ENCODE data around the gene SCN4A. TPM values are rescaled to one million over a fixed set of nuclear protein-coding genes. Genes with fewer than 3 reads are reported as not detected.

SCN4A gene
- total and polyA plus RNA-seq, 4 experiments from 2014 or later = 0.17 to 0.30 TPM; not detected in 2

DNA sequence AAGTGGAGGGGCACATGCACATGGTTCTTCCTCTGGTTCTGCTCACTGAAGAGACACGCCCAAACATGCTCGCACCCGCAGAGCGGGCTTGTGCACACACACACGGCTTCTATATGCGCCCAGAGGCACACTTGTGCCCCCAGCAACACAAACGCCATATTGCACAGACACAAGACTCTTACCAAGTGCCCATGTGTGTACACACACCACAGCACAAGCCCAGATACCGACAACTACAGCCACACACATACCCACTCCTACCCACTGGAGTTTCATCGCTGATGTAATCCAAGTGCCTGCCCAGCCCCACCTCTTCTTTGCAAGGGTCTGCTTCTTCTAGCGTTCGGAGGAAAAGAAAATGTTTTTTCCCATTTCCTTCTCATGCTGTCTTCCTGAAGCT lies 18.9 kb upstream of the SCN4A start:
- intact Hi-C loops (cut with micrococcal nuclease) = no loop called here
- DNase-seq = no peak
- Histone ChIP-seq H3K9me3 (ENCODE audit: control insufficient read depth in 1 of 2, low read length in 2 of 2) (no peaks in the 10 kb centered on the region), H3K27me3 (ENCODE audit: insufficient read depth, low read length) (no peaks in the 10 kb centered on the region), H3K4me1 (ENCODE audit: insufficient read depth, low read length) (peaks cover 42% of the 10 kb centered on the region), H3K36me3 (ENCODE audit: insufficient read depth, low read length) (no peaks in the 10 kb centered on the region), H3K27ac (ENCODE audit: low read depth, low read length) (no peak overlapping the region), H3K4me3 (ENCODE audit: low read length in 2 of 2) (no peak overlapping the region)
- peak overlapping the region in 6 of 7 donors; percentile 6 to 81 (median 57) for H3K27ac Mint-ChIP-seq
- ChIA-PET CTCF (ENCODE audit: partially characterized antibody) (interaction anchor here (0.8 to 32.9 kb wide), 7 partner anchors 10 to 139 kb away, joined by 3 to 556 read pairs (median 5); partner anchors contain the start of genes ERN1, GH1 and ICAM2), POLR2A (ENCODE audit: partially characterized antibody) (interaction anchor here (2.0 to 22.6 kb wide), 3 partner anchors 11 to 45 kb away, joined by 11 to 587 read pairs (median 13); partner anchors contain the start of gene ICAM2)
- no peaks in the 10 kb centered on the region for H3K27me3 Mint-ChIP-seq
- peak overlapping the region in 2 of 8 donors; percentile 12 to 20 for H3K4me3 Mint-ChIP-seq
- H3K9me3 Mint-ChIP-seq = no peaks in the 10 kb centered on the region
- peaks cover 36 to 70% (median 44%) of the 10 kb centered on the region in 4 donors for H3K4me1 Mint-ChIP-seq
- H3K36me3 Mint-ChIP-seq = no peaks in the 10 kb centered on the region

DNA sequence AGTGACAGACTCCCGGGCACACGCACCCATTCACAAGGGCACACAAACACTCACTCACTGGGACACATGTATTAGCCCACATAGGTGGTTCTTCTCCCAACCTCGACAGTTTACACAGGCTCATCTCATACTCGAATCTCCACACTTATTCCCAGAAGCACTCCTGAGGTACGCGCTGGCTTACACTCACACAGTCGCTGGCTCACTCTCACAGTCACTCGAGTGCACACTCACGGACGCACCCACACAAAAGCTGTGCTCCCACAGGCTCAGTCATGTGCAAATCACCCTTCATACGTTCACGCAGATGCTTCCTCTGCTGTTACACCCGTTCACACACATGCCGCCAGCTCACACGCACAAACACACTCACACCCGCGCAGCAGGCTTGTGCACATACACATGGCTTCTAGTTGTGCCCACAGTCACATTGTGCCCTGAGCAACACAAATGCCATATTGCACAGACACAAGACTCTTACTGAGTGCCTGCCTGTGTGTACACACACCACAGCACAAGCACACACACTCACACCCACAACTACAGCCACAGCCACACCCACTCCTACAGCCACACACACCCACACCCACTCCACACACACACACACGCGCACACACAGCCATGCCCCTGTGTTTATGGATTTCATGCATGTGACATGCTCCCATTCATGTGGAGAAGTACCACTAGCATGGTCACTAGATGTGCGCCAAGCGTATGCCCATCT lies 17.1 kb upstream of the SCN4A start:
- H3K27me3 Mint-ChIP-seq = peaks cover 0 to 2% of the 10 kb centered on the region in 2 donors
- CTCF ChIA-PET (ENCODE audit: partially characterized antibody) = interaction anchor here (0.8 to 32.9 kb wide), 15 partner anchors 10 to 148 kb away, joined by 3 to 556 read pairs (median 4); partner anchors contain the start of genes CSHL1, GH1 and ICAM2
- H3K27ac ChIP-seq (ENCODE audit: low read depth, low read length) = no peak overlapping the region
- peaks cover 0 to 3% (median 0%) of the 10 kb centered on the region in 8 donors for H3K9me3 Mint-ChIP-seq
- POLR2A ChIA-PET (ENCODE audit: partially characterized antibody) = interaction anchor here (0.8 to 2.5 kb wide), 7 partner anchors 10 to 156 kb away, joined by 3 to 26 read pairs (median 6); partner anchors contain the start of gene ICAM2
- peak overlapping the region; percentile 4 to 93 (median 68) for H3K27ac Mint-ChIP-seq
- peaks cover 43 to 71% (median 55%) of the 10 kb centered on the region in 4 donors for H3K4me1 Mint-ChIP-seq
- intact Hi-C loops (cut with micrococcal nuclease) = loop anchor here (1.0 to 5.0 kb wide), 2 partner anchors 42 to 70 kb away; no protein-coding TSS in a partner anchor
- H3K36me3 Mint-ChIP-seq = peaks cover 0 to 2% of the 10 kb centered on the region in 2 donors
- H3K27me3 ChIP-seq (ENCODE audit: insufficient read depth, low read length) = no peaks in the 10 kb centered on the region
- peaks cover 53% of the 10 kb centered on the region for H3K4me1 ChIP-seq (ENCODE audit: insufficient read depth, low read length)
- no peaks in the 10 kb centered on the region for H3K9me3 ChIP-seq (ENCODE audit: control insufficient read depth in 1 of 2, low read length in 2 of 2)
- peak overlapping the region in 4 of 8 donors; percentile 43 to 79 (median 68) for H3K4me3 Mint-ChIP-seq
- H3K36me3 ChIP-seq (ENCODE audit: insufficient read depth, low read length) = no peaks in the 10 kb centered on the region
- H3K4me3 ChIP-seq (ENCODE audit: low read length in 2 of 2) = no peak overlapping the region
- DNase-seq = no peak

DNA sequence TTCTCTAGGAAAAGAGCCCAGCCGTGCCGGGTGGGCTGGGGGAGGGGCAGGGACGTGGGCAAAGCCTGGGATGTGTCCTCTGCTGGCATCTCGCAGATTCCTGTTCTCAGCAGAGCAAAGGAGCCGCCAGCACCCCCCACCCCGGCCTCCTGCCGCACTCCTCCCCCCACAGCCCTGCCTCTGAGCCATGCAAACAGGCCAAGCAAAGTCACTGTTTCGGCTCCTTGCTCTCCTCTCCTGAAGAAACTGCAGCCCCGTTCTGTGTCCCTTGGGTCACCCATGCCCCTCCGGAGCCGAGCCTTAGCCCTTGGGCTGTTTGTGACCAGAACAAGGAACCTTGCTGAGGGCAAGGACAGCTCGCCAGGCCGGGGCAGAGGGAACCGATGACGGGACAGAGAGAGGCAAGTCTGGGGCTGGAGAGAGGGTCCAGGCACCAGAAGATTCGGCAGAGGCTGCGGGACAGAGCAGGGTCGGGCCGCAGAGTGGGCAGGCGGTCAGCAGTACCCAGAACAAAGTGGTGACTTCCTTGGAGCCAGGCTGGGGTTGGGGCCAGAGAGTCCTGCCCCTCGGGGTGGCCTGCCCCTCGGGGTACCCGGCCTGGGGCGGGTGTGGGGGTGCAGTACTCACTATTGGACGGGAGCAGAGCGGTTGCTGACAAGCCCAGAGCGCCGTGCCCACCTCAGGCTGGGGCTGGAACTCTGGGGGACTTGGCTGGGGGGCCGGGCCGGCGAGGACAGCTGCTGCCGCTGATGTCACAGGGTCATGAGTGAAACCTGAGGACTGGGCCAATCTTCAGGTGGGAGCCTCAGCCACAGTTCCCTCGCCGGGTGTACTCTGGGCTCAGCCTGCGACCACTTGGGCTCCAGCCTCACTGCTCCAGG lies 16.3 kb upstream of the SCN4A start:
- Histone ChIP-seq H3K36me3 (ENCODE audit: insufficient read depth, low read length) (no peaks in the 10 kb centered on the region), H3K9me3 (ENCODE audit: control insufficient read depth in 1 of 2, low read length in 2 of 2) (no peaks in the 10 kb centered on the region), H3K4me3 (ENCODE audit: low read length in 2 of 2) (no peak overlapping the region), H3K27me3 (ENCODE audit: insufficient read depth, low read length) (no peaks in the 10 kb centered on the region), H3K27ac (ENCODE audit: low read depth, low read length) (no peak overlapping the region), H3K4me1 (ENCODE audit: insufficient read depth, low read length) (peaks cover 53% of the 10 kb centered on the region)
- Mint-ChIP-seq H3K36me3 (peaks cover 0 to 2% of the 10 kb centered on the region in 2 donors), H3K9me3 (peaks cover 0 to 3% (median 0%) of the 10 kb centered on the region in 8 donors), H3K27ac (peak overlapping the region in 3 of 7 donors; percentile 68 to 89 (median 85)), H3K27me3 (peaks cover 0 to 2% of the 10 kb centered on the region in 2 donors), H3K4me1 (peaks cover 41 to 66% (median 51%) of the 10 kb centered on the region in 4 donors), H3K4me3 (peak overlapping the region in 1 of 8 donors; percentile 21)
- DNase-seq = peak in 1 of 5 donors; percentile 28
- intact Hi-C loops (cut with micrococcal nuclease) = loop anchor here (5.0 kb wide), 1 partner anchor 42 kb away; no protein-coding TSS in a partner anchor
- POLR2A ChIA-PET (ENCODE audit: partially characterized antibody) = interaction anchor here (2.5 to 4.9 kb wide), 2 partner anchors 32 to 36 kb away, joined by 21 to 32 read pairs; partner anchors contain the start of gene ICAM2
- CTCF ChIA-PET (ENCODE audit: partially characterized antibody) = interaction anchor here (0.8 to 32.9 kb wide), 8 partner anchors 8 to 144 kb away, joined by 3 to 556 read pairs (median 6); partner anchors contain the start of genes GH1, ICAM2 and PRR29

DNA sequence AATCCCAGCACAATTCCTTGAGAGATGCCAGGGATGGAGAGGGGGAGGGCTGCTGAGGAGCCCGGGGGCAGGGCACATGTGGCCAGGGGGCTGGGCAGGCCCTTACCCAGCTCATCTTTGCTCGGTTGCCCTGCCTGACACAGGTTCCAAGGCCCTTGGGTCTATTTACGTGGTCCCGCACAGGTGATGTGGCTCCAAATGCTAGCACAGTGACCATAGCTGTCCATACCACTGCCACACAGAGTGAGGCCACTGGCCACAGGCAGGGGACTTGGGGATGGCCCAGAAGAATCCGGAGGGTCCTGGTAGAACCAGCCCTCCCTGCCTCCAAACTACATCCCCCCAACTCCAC lies 15.4 kb upstream of the SCN4A start:
- Histone ChIP-seq H3K9me3 (ENCODE audit: control insufficient read depth in 1 of 2, low read length in 2 of 2) (no peaks in the 10 kb centered on the region), H3K27ac (ENCODE audit: low read depth, low read length) (no peak overlapping the region), H3K4me3 (ENCODE audit: low read length in 2 of 2) (no peak overlapping the region), H3K36me3 (ENCODE audit: insufficient read depth, low read length) (no peaks in the 10 kb centered on the region), H3K27me3 (ENCODE audit: insufficient read depth, low read length) (no peaks in the 10 kb centered on the region), H3K4me1 (ENCODE audit: insufficient read depth, low read length) (peaks cover 45% of the 10 kb centered on the region)
- H3K4me3 Mint-ChIP-seq = no peak overlapping the region
- ChIA-PET CTCF (ENCODE audit: partially characterized antibody) (interaction anchor here (1.4 to 32.9 kb wide), 5 partner anchors 9 to 145 kb away, joined by 3 to 556 read pairs (median 6); partner anchors contain the start of genes GH1, ICAM2 and PRR29), POLR2A (ENCODE audit: partially characterized antibody) (interaction anchor here (4.9 kb wide), 1 partner anchor 37 kb away, joined by 32 read pairs; no protein-coding TSS in a partner anchor)
- H3K27ac Mint-ChIP-seq = peak overlapping the region in 1 of 7 donors; percentile 24
- H3K9me3 Mint-ChIP-seq = peaks cover 0 to 6% (median 0%) of the 10 kb centered on the region in 8 donors
- peaks cover 0 to 2% of the 10 kb centered on the region in 2 donors for H3K27me3 Mint-ChIP-seq
- no peak for DNase-seq
- intact Hi-C loops (cut with micrococcal nuclease) = loop anchor here (5.0 kb wide), 1 partner anchor 41 kb away; no protein-coding TSS in a partner anchor
- H3K4me1 Mint-ChIP-seq = peaks cover 35 to 59% (median 44%) of the 10 kb centered on the region in 4 donors
- peaks cover 0 to 2% of the 10 kb centered on the region in 2 donors for H3K36me3 Mint-ChIP-seq

DNA sequence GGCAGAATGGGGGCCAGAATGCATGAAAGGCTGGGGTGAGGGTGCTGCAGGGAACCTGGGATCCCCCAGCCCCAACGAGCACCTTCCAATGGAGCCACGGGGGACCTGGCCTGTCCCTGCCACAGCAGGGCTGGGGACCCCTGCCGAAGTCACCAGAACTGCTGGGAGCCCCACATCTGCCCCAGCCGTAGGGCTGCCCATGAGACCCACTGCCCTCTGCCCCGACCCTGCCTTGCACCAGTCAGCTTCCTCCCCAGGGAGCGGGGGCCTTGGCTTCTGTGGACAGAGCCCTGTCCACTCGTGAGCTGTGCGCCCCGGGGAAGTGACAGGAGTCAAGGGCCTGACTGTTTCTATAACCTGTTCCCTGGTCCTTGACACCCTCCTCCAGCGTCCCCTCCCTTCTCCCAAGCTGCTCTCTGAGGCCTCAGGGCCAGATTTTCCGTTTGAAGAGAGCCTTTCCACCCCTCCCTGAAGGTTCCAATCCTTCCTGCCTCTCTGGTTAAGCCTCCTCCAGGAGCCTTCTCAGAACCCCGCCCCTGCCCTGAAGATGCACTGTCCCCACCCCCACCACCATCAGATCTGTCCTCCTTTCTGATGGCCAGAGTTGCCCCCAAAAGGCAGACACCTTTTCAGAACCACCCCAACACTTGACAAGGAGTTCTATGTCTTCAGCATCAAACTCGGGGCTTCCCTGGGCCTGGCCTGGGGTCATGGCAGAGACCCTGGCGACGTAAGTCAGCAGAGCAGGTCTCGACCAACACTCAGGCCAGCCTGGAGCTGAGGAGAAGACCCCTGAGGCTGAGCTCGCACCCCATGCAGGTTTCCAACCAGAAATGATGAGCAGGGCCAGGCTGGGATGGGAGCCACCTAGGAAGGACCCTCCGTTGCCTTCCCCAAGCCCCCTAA lies 14.8 kb upstream of the SCN4A start:
- POLR2A ChIA-PET (ENCODE audit: partially characterized antibody) = interaction anchor here (4.9 kb wide), 1 partner anchor 38 kb away, joined by 32 read pairs; no protein-coding TSS in a partner anchor
- peaks cover 0 to 2% of the 10 kb centered on the region in 2 donors for H3K27me3 Mint-ChIP-seq
- H3K36me3 ChIP-seq (ENCODE audit: insufficient read depth, low read length) = no peaks in the 10 kb centered on the region
- H3K27ac ChIP-seq (ENCODE audit: low read depth, low read length) = no peak overlapping the region
- peaks cover 2 to 6% (median 4%) of the 10 kb centered on the region in 8 donors for H3K9me3 Mint-ChIP-seq
- no peak overlapping the region for H3K4me3 ChIP-seq (ENCODE audit: low read length in 2 of 2)
- no peaks in the 10 kb centered on the region for H3K9me3 ChIP-seq (ENCODE audit: control insufficient read depth in 1 of 2, low read length in 2 of 2)
- H3K36me3 Mint-ChIP-seq = peaks cover 0 to 2% of the 10 kb centered on the region in 2 donors
- peaks cover 41% of the 10 kb centered on the region for H3K4me1 ChIP-seq (ENCODE audit: insufficient read depth, low read length)
- DNase-seq = no peak
- intact Hi-C loops (cut with micrococcal nuclease) = loop anchor here (5.0 kb wide), 1 partner anchor 40 kb away; no protein-coding TSS in a partner anchor
- H3K27ac Mint-ChIP-seq = peak overlapping the region in 4 of 7 donors; percentile 48 to 98 (median 62)
- H3K27me3 ChIP-seq (ENCODE audit: insufficient read depth, low read length) = no peaks in the 10 kb centered on the region
- peak overlapping the region in 1 of 8 donors; percentile 10 for H3K4me3 Mint-ChIP-seq
- H3K4me1 Mint-ChIP-seq = peaks cover 32 to 54% (median 40%) of the 10 kb centered on the region in 4 donors
- CTCF ChIA-PET (ENCODE audit: partially characterized antibody) = interaction anchor here (1.1 to 32.9 kb wide), 6 partner anchors 10 to 146 kb away, joined by 3 to 556 read pairs (median 6); partner anchors contain the start of genes GH1, ICAM2 and PRR29

All from CD4-positive, alpha-beta memory T cell (primary cell).